CD4-positive, alpha-beta T cell treated with Interleukin-6 for 4 hours (primary cell): ENCODE results near the gene BMPER.

Experiments used
- DNase-seq: peaks from one replicate; pipeline ENCODE4 v3.0.0-alpha.2; 2020; ENCODE audit warnings: mixed read lengths

BMPER gene

DNA sequence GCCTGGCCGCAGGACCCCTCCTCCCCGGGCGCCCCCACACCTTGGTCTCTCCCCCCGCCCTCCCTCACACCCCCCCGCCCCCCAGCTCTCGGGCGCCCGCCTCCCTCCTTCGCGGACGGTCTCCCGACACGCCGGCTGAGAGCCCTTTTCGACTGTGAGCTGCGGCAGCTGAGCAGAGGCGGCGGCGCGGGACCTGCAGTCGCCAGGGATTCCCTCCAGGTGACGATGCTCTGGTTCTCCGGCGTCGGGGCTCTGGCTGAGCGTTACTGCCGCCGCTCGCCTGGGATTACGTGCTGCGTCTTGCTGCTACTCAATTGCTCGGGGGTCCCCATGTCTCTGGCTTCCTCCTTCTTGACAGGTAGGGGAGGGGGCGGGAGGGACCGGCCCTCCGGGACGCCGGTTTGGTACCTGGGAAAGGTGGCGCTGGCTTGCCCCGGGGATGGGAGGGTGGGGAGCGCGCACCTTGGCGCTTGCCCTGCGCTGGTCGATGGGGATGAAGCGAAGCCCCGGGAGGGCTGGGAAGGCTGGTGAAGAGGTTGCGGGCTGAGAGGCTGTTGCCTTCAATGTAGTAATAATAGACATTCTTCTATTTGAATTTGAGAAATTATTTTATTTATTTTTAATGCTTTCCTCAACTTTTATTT, at the start of gene BMPER:
BMPER (plus strand) TSS at position 151 of the 644 bp plus-strand sequence; CDS start at position 226, 75 bp downstream.
- no peak for DNase-seq

DNA sequence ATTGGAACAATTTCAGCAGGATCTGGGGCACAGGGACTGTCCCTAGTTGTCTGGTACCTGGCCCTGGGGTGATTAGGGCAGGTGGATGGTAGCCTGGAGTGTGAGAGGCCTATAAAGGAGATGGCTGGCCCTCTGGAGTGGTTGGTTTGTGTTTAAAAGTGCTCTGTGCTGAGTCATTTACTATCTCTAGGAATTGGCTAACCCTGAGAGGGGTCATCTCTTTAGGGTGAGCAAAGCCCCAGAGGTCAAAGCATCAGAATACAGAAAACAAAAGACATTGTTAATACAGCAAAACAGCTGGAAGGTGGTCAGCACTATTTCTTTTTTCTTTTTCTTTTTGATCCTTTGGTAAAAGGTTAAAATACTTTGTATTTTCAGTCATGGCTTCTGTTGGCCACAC, 43.4 kb upstream of the BMPER start:
- DNase-seq, result no peak

DNA sequence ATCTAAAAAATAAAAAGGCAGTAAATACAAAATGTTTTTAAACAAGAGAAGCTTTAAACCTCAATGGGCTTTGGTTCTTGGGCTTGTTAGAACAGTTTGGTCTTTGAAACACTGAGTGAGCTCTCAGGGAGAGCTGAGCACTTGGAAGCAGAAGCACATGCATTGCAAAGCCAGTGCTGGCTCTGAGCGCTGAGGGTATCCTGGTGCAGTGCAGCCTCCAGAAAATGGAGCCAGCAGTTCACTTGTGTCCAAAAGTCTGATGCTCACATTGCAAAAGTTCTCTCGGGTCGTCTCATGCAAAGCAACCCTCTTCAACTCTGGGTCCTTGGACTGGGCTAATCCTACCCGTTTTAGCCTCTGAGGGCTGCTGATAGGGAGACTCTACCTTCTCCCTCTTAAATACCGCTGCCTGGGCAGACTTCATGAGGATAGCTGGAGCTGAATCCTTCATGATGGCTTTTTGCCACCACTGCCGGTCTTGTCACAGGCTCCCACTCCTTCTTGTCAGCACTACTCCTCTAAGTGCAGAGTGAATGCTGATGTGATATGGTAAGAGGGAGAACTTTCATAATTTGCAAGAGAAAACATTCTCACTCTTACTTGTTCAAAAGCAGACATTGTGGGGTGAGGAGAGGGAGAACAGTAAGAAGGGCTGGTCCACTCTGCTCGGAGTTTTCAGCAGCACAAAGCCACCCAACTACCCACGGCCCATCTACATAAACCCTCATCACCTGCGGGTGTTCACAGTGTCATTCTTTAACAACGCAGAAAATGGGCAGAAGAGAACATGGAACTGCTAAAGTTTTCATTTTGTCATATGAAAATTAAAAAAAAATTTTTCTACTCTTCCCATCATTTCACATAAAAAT, 42.2 kb upstream of the BMPER start:
- DNase-seq, result no peak

DNA sequence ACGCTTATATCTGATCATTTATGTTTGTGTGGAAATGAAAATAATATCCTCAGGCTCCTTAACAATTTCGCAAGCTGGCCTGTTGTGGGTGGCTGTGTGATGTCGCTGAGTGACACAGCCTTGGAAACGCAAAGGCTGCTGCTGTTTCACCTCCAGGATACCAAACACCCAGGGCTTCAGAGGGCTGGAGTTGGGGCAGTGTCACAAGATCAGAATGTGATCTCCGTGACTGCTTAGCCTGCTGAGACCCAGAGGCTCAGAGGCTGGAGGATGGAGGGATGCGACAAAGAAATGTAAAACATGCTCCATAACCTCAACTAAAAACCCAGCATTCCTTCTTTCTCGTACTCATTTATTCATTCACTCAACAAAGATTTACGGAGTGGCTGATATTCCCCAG, 37.2 kb upstream of the BMPER start:
- no peak for DNase-seq

DNA sequence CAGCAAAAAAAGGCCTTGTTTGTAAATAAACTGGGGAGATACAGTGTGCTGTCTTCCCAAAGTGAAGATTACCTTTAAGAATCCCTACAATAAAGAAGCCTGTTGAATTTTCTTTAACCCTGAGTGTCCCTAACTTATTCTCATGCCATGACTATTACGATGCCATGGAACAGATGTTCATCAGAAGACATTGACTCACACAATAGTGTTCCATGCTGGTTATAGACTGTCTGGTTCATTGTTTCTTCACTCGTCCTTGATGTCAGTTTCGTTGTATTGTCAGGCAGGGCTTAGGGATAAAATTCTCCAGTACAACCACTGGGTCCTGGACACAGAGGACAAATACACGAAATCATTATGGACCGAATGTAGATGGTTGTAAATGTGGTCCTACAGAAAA, 36.2 kb upstream of the BMPER start:
- DNase-seq, result no peak

DNA sequence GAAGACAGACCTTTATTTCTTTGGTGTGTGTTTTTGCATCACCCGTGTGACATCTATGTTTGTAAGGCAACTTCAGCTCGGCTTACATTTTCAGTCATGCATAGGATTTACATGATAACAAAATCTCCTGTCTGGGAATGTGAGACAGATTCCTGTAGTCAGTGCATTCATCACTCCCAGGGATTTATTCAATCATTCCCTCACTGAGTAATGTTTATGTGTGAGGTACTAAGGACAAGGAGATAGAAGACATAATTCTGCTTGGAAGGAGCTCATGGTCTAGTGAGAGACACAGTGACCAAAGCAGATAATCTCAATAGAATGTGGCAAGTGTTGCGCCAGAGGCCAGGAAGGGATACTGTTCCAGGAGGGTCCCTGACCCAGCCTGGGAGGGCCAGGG, 35.2 kb upstream of the BMPER start:
- no peak for DNase-seq

DNA sequence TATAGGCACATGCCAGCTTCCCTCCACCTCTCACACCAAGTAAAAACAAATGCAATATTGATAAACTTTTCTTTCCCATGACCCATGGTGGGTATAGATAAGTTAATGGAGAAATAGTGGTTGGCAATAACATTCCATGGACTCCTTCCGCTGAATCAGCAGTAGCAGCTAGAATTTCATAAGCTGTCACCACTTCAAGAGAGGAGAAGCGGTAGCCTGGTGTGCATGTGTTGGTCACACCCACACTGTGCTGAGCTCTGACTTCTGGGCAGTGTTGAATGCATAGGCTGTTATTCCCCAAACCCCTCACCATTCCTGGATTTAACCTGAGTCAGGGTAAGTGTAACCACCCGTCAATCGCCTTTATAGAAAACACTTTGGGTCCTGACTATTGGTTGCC, 32.5 kb upstream of the BMPER start:
- no peak for DNase-seq

DNA sequence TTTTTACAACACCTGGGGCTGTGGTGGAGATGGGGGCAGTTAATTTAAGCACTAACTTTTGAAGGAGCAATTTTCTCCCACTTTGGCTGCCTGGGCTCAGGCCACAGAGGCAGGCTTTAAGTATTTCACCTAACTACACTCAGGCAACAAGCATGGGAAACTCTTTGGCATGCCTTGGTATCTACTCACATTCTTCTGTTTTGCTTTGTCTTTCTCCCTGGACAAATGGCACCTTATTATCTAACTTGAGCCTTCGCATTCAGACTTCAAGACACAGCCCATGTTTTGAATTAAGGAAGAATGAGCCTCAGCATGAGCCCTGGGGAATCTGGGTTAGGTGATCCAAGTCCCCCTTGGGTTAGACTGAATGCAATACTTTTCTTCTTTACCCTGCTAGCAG, 31.8 kb upstream of the BMPER start:
- DNase-seq, result no peak

DNA sequence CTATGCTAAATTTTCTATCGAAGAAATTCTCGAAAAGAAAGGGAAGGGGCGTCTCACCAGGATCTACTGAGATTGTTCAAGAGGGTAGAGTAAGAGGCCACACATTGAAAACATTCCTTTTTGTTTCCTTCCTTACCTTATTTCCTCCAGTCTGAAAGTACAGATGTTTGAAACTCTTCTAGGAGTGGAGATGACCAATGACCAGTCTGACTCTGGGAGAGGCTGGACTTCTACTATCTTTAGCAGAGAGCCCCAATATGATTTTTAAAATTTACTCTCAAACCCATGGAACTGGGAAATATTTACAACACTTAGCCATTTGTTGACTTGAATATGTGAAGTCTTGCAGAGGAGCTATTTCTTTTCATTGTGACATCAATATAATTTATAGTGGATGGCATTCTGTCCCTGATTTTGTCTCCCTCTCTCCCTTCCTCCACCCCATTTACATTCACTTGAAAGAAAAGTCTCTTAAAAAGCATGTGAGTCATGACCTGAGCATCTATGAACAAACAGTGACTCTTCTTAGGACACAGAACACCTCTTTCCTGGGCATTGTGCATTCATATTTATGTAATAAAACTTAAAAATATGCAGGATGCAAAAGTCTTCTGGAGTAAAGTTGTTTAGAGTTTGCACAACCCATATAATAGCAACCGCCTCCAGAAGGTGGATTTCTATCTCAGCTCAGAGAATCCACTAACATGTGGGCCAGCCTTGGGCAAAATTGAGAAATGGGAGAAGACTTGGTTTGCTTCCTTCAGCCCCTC, 31.2 kb upstream of the BMPER start:
- no peak for DNase-seq

DNA sequence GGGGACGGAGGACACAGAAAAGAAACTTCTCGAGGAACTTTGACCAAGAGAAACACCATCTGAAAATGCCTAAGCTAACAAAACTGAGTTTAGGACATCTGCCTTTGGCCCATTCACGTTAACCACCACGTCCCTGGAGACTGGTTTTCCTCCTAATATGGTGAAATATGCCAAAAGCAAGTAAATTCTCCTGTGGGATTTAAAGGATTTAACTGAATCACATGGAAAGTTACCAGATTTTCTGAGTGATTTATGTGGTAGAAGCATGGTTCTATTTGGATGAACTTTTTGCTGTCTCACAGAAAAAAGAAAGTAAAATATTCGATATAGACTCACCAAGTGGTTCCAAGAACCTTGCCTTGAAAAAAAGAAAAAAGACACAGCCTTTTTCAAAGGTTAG, 30.4 kb upstream of the BMPER start:
- no peak for DNase-seq

DNA sequence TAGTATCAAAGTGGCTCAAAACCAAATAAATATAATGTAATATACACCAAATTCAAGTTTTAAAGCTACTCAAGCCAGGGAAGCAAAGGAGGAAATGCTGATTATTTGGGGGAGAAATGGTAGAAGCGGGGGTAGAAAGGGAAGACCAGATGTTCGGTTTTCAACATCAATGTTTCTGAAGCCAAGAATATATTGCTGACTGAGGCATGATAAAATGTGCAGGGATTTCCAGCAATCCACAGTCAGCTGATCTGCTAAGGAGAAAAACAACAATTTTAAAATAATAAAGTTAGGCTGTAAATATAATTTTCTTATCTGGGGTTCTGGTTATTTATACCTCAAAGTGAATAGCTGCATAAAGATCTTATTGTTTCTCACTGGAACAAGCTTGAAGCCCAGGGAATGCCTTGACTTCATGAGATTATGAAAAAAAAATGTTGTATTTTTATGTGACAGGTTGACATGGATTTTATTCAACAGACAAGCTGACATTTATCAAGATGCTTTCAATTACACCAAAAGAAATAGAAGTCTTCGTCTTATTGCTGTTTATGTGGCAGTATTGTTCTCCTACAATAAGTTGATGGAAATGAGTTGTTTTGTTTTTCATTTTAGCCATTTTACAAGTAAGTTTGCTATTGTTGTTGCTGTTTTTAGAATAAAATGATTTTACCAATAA, 28.6 kb upstream of the BMPER start:
- DNase-seq, result no peak

DNA sequence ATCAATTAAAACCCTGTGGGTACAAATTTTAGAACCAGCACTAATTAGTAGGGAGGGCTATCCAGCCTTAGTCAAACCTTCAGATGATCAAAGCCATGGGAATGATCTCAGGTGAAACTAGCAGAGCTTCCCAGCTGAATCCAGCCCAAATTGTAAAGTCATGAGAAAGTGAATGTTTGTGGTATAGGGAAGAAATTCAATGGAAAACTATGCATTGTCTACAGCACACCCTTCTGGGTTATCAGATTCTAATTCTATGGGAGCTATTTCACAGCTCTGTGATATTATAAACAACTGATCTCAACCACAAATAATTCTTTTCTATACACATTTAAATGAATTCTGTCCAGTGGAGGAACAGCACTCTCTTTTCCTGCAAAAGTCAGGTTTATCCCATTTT, 24.6 kb upstream of the BMPER start:
- DNase-seq, result no peak

DNA sequence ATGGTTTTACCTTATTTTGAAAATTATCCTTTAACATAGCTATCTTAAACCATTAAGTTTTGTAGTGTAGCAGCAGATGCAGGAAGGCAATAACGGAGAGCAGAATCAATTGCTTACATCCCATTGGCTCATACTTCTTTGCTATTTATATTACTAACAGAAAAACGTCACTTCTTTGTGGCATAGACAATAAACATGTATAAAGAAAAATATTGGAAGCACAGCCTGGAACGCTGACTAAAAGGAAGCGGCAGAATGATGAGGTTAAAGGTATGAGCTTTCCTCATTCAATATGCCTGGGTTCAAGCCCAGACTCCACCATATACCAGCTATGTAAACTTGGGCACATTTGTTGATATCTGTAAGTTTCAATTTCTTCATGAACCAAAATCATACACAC, 24.0 kb upstream of the BMPER start:
- DNase-seq, result no peak

DNA sequence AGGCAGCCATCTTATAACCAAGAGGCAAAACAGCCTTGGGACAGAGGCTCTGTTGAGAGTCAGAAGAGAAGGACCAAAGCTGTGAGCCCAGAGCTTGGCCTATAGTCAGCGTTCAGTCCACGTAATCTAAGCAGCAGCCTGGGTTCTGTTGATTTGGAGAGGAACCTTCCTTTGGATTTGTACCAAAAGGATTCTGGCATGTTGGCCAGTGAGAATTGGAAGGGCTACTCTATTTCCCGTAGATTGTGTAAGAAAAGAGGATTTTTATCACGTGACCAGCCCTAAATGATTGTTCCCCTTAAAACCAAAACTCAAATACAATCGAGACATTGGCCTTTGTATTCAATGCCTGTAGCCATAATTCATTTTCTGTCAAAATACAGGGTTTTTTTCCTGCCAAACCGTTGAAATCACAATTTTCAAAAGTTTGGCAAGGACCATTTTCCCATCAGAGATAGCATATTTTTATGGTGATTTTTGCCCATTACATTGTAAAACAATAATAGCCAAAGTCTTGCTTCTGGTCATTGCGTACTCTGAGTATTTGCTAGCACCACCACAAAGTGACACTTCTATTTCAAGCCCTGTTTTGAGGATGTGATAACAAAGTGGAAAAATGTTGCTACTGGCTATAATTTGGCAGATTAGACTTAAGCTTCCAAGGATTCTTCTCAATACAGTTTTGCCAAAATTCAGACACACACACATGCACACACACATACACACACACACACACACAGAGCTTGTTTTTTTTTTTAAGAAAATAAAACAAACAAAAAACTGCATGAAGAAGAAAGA, 23.1 kb upstream of the BMPER start:
- DNase-seq, result no peak

DNA sequence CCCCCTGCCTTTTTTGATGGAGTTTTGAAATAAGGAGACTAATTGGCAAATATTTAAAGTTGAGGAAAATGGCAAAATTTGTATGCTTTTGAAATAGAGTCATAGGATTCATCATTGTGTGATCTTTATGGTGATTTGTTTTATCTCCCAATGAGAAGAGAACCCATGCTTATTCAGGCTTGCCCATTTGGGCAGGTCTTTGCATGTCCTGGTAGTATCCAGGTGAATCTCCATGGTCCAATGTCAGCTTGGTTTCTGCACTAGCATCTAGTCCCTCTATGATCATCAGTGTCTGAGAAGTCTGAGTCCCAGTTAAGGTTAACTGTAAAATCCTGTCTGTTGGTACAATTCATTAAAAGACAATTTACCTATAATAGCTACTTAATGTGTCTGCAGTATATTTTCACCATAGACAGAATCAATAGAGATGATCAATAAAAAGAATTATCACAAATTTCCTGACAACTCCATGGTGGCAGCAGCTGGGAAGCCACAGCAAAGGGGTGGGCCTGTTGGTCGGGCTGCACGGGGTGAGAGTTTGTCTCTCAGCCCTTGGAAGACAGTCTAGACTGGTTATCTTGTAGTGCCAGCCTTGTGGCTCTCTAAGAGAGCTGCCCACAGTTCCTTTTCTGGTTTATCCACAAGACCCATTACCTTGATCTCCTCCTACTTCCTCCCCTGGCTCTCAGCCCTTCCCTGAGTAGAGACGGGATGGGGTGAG, 22.2 kb upstream of the BMPER start:
- DNase-seq, result no peak

DNA sequence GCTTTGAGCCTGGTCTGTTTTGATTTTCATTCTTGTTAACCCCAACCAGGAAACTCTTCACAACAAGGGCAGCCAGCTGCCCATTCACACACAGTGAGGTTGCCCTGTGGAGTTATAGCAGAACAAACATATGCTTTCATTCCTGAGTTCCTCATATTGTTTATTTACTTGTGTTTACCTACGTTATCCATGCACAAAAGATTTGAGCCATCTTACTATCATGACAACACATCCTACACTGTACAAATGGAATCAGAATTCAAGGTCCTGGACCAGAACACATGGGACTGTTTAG, 21.7 kb upstream of the BMPER start:
- DNase-seq, result no peak

DNA sequence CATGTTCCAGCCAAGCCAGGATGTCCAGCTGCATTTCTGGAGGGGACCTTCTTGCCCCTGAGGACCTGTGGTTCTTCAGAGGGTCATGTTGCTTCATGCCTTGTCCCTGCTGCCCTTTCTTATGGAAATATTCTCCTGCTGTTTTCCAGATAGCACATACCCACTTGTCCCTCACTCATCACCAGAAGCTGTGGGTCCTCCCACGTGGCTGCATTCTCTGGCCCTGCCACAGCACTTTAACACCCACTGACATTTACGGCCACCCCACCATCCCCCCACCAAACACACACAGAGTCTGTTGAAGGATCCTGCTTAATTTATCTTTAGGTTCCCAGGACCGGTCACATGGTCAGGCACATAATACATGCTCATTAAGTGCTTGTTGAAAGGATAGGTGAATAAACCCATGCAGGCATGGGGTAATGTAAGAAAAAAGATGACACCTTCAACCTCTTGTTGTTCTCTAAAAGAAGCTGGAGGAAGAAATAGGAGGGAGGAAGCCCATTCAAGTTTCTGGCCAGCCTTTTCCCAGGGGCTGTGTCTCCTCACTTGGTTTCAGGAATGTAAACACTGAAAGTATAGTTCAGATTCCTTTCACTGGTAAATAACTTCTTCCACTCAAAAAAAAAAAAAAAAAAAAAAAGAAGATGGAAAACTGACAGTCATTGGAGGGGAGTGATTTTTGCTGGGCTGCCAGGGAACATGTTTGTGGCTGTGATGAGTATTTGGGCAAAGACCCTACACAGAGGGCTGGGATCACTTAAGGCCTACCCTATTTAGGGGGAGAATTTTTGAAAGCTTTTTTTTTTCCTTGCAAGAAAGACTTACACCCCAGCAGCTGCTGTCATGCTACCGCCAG, 19.8 kb upstream of the BMPER start:
- no peak for DNase-seq

DNA sequence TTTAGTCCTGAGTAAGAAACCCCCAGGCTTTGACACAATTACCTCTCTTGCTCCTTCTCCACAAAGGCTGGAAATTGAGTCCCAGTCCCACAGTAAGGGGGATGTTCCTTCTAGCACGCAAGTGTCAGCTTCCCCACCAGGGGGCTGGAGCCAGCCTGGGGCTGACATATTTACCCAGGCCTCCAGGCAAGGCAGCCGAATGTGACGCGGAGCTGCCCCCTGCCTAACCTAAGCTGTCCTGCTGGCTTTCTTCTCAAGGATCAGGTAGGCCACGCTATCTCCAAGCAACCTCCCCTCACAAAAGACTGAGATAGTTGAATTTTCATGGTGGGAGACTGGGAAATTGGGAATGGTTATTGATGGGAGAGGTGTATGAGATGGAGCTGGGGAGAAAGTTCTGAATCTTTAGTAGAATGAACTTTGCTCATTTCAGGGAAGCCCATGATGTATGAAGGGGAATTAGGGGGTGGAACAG, 19.2 kb upstream of the BMPER start:
- DNase-seq, result no peak

DNA sequence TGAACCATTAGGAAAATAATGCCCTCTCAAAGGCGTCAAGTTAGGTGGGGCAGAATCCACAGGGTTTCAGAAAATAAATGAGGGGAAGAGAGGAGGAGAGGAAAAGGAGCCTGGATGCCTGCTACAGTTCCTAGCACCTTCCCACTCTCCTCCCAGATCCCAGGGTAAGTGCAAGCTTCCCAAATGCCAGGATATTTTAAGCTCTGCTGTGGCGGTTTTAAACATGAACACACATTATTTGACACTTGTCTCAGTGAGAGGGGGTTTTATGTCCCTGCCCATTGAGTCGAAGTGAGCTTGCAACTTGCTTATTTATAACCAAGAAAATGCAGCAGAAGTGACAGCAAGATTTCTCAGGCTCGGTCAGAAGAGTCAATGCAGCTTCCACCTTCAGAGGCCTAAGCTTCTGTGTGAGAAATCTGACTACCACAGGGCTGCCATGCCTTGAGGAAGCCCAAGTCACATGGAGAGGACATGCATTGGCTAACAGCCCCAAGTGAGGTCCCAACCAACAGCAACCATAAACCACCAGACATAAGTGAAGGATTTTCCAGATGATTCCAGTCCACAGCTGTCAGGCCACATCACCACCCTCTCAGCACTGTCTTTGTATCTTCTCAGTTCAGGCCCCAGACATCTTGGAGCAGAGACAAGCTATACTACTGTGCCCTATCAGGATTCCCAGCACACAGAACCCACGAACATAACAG, 17.9 kb upstream of the BMPER start:
- no peak for DNase-seq

DNA sequence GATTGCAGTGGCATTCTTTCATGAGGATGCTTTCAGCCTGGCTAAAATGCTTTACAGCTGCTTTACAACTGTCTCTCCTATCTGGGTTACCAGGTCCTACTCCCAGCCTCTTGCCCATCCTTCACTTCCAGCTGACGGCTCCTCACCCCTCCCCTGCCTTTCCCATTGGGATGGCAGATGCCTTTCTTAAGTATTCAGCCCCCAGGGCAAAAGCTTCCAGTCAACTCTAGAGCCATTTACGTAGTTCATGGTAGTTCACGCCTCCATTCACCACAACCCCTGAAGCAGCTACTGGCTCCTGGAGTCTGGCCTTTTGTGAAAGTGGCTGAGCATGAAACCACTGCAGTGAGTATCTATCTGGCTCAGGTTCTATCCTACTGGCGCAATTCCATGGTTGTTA, 17.2 kb upstream of the BMPER start:
- DNase-seq, result no peak
